Ammon's horn (tissue), 1 donor: ENCODE measurements around the gene TMEM132C.
A peak's percentile ranks its signal among the peaks of the same experiment; 100 is the strongest.
"Not testable (repeated sequence)": the region's sequence is repeated elsewhere in the genome, so short reads cannot be mapped to it uniquely, and the experiment has no call there.

ENCODE experiments used
- DNase-seq: peaks from one replicate; pipeline ENCODE4 v3.0.0-alpha.2; 2016; ENCODE audit warnings: low spot score

Gene TMEM132C

GRCh38 chr12:128267131-128267622 is at the start of gene TMEM132C:
Gene TMEM132C (plus strand): TSS chr12:128267170. CDS start chr12:128267403, 233 bp downstream.
- no peak for DNase-seq

- no peak for DNase-seq
Measured at GRCh38 chr12:128224226-128224625, 42.7 kb upstream of the TMEM132C start.

- DNase-seq = no peak
Measured at GRCh38 chr12:128228581-128228980, 38.4 kb upstream of the TMEM132C start.

GRCh38 chr12:128235635-128236417 is 31.1 kb upstream of the TMEM132C start:
- DNase-seq = no peak

- DNase-seq = no peak
Measured at GRCh38 chr12:128236525-128236924, 30.4 kb upstream of the TMEM132C start.

GRCh38 chr12:128240745-128241144 is 26.2 kb upstream of the TMEM132C start:
- no peak for DNase-seq

- DNase-seq = no peak
Measured at GRCh38 chr12:128245121-128245520, 21.8 kb upstream of the TMEM132C start.

GRCh38 chr12:128245905-128246304 is 21.1 kb upstream of the TMEM132C start:
- DNase-seq = no peak

GRCh38 chr12:128250096-128250495 is 16.9 kb upstream of the TMEM132C start:
- no peak for DNase-seq

GRCh38 chr12:128253829-128254228 is 13.1 kb upstream of the TMEM132C start:
- DNase-seq = not testable (repeated sequence)

- peak; percentile 72 for DNase-seq
Measured at GRCh38 chr12:128258866-128259555, 8.0 kb upstream of the TMEM132C start.

- DNase-seq = peak; percentile 78
Measured at GRCh38 chr12:128259556-128260070, 7.4 kb upstream of the TMEM132C start.

- DNase-seq = no peak
Measured at GRCh38 chr12:128261757-128262156, 5.2 kb upstream of the TMEM132C start.

- DNase-seq = no peak
Measured at GRCh38 chr12:128265566-128265965, 1.4 kb upstream of the TMEM132C start.

- DNase-seq = no peak
Measured at GRCh38 chr12:128266086-128266485, 884 bp upstream of the TMEM132C start.

GRCh38 chr12:128266541-128267130 is 334 bp upstream of the TMEM132C start:
- no peak for DNase-seq

GRCh38 chr12:128267651-128268378 is 845 bp downstream of the TMEM132C start:
- DNase-seq = no peak

- DNase-seq = no peak
Measured at GRCh38 chr12:128268379-128268995, 1.5 kb downstream of the TMEM132C start.

GRCh38 chr12:128269181-128269591 is 2.2 kb downstream of the TMEM132C start:
- no peak for DNase-seq

GRCh38 chr12:128276471-128276870 is 9.5 kb downstream of the TMEM132C start:
- DNase-seq = no peak

GRCh38 chr12:128286970-128287369 is 20.0 kb downstream of the TMEM132C start:
- no peak for DNase-seq
